ENCODE results near the gene TMEM63C.

The TMEM63C gene

GRCh38 chr14:77275601-77276017 is 94.0 kb downstream of the TMEM63C start:
- Histone ChIP-seq H3K79me2 (ENCODE audit: insufficient read depth, low read depth) (no peaks in the 10 kb centered on the region), H3K4me2 (no peak overlapping the region), H3K27me3 (ENCODE audit: insufficient read depth, low read depth) (no peaks in the 10 kb centered on the region), H3K4me3 (IDR thresholded peaks at IDR 0.05; ENCODE audit: insufficient read depth, low read depth, low read length) (no peak overlapping the region), H3K4me1 (ENCODE audit: low read depth, poor library complexity, severe bottlenecking) (no peaks in the 10 kb centered on the region), H3K27ac (no peak overlapping the region), H3K36me3 (ENCODE audit: insufficient read depth) (no peaks in the 10 kb centered on the region), H4K20me1 (ENCODE audit: insufficient read depth) (no peaks in the 10 kb centered on the region), H2AFZ (ENCODE audit: low read depth) (no peak overlapping the region), H3K9ac (no peak overlapping the region)
- no peak for TF ChIP-seq CTCF (conservative IDR thresholded peaks at IDR 0.05; ENCODE audit: low read depth, low read length)

GRCh38 chr14:77276295-77276935 is 94.8 kb downstream of the TMEM63C start:
- no peak overlapping the region for H3K27ac ChIP-seq
- H4K20me1 ChIP-seq (ENCODE audit: insufficient read depth): no peaks in the 10 kb centered on the region
- H2AFZ ChIP-seq (ENCODE audit: low read depth): no peak overlapping the region
- H3K4me1 ChIP-seq (ENCODE audit: low read depth, poor library complexity, severe bottlenecking): no peaks in the 10 kb centered on the region
- TF ChIP-seq CTCF (conservative IDR thresholded peaks at IDR 0.05; ENCODE audit: low read depth, low read length): no peak
- no peaks in the 10 kb centered on the region for H3K27me3 ChIP-seq (ENCODE audit: insufficient read depth, low read depth)
- no peaks in the 10 kb centered on the region for H3K79me2 ChIP-seq (ENCODE audit: insufficient read depth, low read depth)
- H3K9ac ChIP-seq: no peak overlapping the region
- H3K36me3 ChIP-seq (ENCODE audit: insufficient read depth): no peaks in the 10 kb centered on the region
- no peak overlapping the region for H3K4me2 ChIP-seq
- no peak overlapping the region for H3K4me3 ChIP-seq (IDR thresholded peaks at IDR 0.05; ENCODE audit: insufficient read depth, low read depth, low read length)

GRCh38 chr14:77276959-77277358 is 95.4 kb downstream of the TMEM63C start:
- no peak overlapping the region for H2AFZ ChIP-seq (ENCODE audit: low read depth)
- no peak overlapping the region for H3K27ac ChIP-seq
- H3K9ac ChIP-seq: no peak overlapping the region
- H3K4me1 ChIP-seq (ENCODE audit: low read depth, poor library complexity, severe bottlenecking): no peaks in the 10 kb centered on the region
- H3K36me3 ChIP-seq (ENCODE audit: insufficient read depth): no peaks in the 10 kb centered on the region
- no peaks in the 10 kb centered on the region for H3K79me2 ChIP-seq (ENCODE audit: insufficient read depth, low read depth)
- H4K20me1 ChIP-seq (ENCODE audit: insufficient read depth): no peaks in the 10 kb centered on the region
- TF ChIP-seq CTCF (conservative IDR thresholded peaks at IDR 0.05; ENCODE audit: low read depth, low read length): no peak
- no peaks in the 10 kb centered on the region for H3K27me3 ChIP-seq (ENCODE audit: insufficient read depth, low read depth)
- H3K4me2 ChIP-seq: no peak overlapping the region
- no peak overlapping the region for H3K4me3 ChIP-seq (IDR thresholded peaks at IDR 0.05; ENCODE audit: insufficient read depth, low read depth, low read length)

- H3K79me2 ChIP-seq (ENCODE audit: insufficient read depth, low read depth): no peaks in the 10 kb centered on the region
- no peak overlapping the region for H3K9ac ChIP-seq
- no peak for TF ChIP-seq CTCF (conservative IDR thresholded peaks at IDR 0.05; ENCODE audit: low read depth, low read length)
- H4K20me1 ChIP-seq (ENCODE audit: insufficient read depth): no peaks in the 10 kb centered on the region
- no peaks in the 10 kb centered on the region for H3K36me3 ChIP-seq (ENCODE audit: insufficient read depth)
- no peak overlapping the region for H3K4me2 ChIP-seq
- no peaks in the 10 kb centered on the region for H3K27me3 ChIP-seq (ENCODE audit: insufficient read depth, low read depth)
- no peaks in the 10 kb centered on the region for H3K4me1 ChIP-seq (ENCODE audit: low read depth, poor library complexity, severe bottlenecking)
- H3K4me3 ChIP-seq (IDR thresholded peaks at IDR 0.05; ENCODE audit: insufficient read depth, low read depth, low read length): no peak overlapping the region
- no peak overlapping the region for H3K27ac ChIP-seq
- H2AFZ ChIP-seq (ENCODE audit: low read depth): no peak overlapping the region
Measured at GRCh38 chr14:77278461-77279230, 97.0 kb downstream of the TMEM63C start.
